GM12801 (cell line): Measurements from ENCODE around the gene CPXM2.

ENCODE experiments used
- TF ChIP-seq, protein P1 (sequence below): IDR thresholded peaks from one replicate; pipeline ENCODE4 v1.5.1; 2011; ENCODE audit warnings: control low read depth; ENCODE audit not compliant: insufficient read length; ENCODE audit errors: extremely low read depth

CPXM2 gene

DNA sequence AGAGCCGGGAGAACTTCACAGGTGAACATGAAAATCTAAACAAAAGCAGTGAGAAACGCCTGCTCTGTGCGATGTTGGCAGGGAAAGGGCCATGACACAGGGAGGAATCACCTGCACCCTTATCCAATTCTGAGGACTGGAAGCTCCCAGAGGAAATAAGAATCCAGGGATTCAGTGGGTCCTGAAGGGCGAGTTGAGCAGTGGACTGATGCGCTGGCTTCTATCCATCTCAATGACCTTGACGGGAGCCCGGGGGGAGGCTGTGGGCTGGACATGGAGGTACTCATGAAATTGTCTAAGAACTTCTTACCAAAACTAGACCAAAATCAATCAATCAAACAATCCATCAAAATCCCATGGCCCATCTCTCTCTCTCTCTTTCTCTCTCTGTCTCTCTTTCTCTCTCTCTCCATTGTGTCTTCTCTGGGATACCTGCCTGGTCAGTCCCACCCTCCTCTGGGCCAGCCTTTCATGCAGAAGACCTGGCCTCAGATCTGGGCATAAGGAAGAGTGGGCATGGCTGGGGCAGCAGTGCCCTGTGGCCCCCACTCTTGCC lies 7.2 kb downstream of the CPXM2 start:
- TF ChIP-seq, protein P1, sequence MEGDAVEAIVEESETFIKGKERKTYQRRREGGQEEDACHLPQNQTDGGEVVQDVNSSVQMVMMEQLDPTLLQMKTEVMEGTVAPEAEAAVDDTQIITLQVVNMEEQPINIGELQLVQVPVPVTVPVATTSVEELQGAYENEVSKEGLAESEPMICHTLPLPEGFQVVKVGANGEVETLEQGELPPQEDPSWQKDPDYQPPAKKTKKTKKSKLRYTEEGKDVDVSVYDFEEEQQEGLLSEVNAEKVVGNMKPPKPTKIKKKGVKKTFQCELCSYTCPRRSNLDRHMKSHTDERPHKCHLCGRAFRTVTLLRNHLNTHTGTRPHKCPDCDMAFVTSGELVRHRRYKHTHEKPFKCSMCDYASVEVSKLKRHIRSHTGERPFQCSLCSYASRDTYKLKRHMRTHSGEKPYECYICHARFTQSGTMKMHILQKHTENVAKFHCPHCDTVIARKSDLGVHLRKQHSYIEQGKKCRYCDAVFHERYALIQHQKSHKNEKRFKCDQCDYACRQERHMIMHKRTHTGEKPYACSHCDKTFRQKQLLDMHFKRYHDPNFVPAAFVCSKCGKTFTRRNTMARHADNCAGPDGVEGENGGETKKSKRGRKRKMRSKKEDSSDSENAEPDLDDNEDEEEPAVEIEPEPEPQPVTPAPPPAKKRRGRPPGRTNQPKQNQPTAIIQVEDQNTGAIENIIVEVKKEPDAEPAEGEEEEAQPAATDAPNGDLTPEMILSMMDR: no peak

DNA sequence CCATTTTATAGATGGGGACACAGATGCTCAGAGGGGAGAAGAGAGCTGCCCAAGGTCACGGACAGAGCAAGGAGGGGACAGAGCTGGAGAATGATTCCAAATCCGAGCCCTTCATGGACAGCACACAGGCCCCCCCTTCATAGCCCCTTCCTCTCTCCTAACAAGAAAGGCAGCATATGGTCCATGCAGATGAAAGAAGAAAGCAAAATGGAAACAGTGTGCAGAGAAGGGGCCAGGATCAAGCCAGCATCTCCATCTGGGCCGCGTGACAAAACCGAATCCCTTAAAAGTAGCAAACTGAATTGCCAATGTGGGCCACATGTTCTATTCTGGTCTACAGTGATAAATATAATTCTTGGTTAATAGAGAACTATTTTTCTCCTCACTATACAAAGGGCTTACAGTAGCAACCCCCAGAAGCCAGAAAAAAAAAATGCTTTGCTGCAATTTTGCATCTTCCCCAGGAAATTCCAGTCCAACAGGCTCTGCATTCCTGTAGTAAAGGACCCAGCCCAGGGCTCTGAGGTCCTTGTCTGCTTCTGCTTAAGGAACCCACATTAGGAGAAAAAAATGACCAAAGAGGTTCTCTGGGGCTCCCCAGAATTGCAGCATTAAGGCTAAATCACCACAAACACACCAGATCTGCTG lies 7.8 kb downstream of the CPXM2 start:
- TF ChIP-seq, protein P1: no peak

DNA sequence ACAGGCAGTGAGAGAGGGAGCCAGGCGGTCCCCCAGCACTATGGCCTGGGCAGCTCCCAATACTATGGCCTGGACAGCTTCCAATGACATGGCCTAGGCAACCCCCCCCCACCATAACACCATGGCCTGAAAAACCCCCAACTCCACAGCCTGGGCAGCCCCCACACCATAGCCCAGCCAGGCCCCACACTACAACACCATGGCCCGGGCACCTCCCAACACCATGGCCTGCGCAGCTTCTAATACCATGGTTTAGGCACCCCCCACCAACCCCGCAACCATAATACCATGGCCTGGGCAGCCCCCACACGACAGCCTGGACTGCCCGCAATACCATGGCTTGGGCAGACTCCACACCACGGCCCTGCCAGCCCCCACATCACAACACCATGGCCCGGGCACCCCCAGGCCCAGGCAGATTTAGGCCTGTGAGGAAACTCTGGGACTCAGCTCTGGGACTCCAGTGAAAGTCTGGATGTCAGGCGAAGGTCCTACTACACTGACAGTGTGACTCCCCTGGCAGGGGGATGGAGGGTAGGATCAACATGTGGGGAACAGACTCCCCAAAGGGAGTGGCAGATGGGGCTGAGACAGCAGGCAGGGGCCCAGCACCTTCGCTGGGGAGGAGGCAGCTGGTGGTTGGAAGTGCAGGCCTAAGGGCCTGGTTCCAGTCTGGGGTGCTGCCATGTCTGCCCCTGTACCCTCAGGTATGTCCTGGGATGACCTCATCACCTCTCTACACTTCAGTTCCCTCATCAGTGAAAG lies 8.7 kb downstream of the CPXM2 start:
- TF ChIP-seq, protein P1: no peak

DNA sequence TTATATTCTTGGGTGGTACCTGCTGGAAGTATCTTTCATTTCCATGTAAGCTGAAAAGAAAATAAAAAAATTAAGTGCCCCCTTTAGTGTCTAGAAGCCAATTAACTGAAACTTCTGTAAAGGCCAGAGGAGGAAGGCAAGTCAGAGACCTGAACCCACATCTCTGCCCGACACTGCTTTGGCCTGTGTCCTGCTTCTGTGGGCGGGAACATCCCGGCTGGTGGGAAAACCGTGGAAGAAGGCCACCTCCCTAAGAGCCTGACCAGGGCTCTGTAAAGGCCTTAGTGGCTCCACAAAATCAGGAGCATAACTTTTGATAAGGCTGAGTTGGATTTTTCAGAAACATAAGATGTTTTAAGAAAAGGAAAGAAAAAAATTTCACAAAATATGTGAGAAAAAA lies 9.4 kb downstream of the CPXM2 start:
- TF ChIP-seq, protein P1: no peak

DNA sequence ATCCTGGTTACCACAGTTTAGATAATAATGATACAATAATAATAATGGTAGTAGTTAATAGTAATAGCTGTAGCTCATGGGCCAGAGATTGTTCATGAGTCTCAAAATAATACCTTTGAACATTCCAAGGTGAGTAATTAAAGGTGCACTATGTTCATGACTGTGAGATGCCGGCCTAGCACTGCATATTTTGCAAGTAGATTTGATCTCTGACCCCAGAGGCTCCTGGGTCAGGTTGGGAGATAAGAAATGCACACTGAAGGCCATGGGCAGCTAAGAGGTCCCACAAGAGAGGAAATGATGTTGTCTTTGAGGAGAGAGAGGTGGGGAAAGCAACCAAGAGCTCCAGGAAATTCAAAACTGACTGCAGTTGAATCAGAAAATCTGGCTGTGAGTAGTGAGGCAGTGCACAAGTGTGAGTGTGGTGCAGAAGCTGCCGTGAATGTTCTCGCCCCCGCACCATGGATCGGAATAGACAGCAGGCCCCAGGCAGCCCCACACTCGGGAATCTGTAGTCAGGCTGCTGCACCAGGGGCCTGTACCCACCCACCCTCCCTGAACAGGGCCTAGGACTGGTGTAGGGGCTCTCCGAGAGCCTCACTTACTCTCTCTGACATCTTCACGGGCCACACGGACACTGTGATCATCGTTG lies 11.9 kb downstream of the CPXM2 start:
- TF ChIP-seq, protein P1: no peak

DNA sequence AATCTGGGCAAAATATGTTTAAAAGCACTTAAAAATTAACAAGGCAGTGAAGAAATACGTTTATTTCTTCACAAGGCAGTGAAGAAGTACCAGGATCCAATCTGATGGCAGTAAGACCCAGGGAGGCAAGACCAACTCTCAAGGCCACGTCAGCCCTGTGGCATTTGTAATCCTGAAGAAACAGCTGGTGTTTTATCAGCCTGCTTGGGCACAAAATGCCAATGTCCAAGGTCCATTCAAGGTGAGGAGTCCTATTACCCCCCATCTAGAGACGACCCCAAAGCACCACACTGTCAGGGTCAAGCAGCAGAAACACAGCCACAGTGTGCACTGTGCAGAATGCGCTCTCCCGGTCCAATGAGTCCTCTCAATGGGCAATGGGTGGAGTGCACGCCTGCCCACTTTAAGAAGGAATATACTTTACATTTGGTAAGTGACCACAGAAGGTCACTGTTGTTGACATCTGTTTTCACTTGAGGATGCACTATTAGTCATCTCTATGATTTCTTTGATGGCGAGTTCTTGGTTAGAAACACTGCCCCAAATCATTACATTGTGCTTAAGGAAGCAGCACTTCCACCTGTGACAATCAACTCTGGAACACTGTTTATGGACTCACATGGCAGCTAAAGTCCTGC lies 12.8 kb downstream of the CPXM2 start:
- TF ChIP-seq, protein P1: no peak

DNA sequence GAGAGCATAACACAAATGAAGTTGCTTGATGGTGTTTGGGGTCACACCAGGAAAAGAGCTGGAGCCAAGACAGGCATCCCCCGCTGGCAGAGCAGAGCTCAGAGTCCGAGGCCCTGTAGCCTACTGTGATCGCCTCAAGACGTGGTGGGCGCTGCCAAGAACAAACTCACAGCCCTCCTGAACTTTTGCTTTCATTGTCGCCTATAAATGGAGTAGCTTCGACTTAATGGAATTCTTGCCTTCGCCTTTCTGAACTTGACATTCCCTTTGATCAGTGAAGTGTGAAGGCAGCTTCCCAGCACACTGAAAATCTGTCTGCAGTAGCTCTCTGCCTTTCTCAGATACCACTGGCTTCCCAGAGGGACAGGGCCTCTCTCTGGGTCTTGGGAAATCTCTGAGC lies 21.3 kb downstream of the CPXM2 start:
- TF ChIP-seq, protein P1: no peak
